ENCODE measurements around the gene KCNK7.

DNA sequence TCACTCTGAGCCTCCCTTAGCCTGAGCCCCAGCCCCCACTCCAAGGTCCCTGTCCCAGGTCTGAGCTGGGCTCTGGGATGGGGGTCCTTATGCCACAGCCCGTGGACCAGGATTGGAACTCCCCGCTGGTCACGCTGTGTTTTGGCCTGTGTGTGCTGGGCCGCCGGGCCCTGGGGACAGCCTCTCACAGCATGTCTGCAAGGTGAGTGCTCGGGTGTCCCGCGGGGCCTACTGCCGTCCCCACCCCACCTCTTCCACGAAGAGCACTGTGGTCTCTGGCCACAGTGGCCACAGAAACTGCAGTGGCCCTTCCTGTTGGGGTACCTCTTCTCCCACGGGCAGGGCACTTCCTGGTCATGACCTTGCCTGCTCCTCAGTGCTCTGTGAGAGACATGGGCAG is 38.8 kb upstream of the KCNK7 start:
- TF ChIP-seq GATA3 (IDR thresholded peaks at IDR 0.05; ENCODE audit: low read depth, low read length) = no peak
- no peak for TF ChIP-seq GATA2 (IDR thresholded peaks at IDR 0.05; ENCODE audit: low read depth, low read length)
